A549 (cell line): Measurements from ENCODE around the gene BAG5. TPM values are rescaled to one million over a fixed set of nuclear protein-coding genes. Genes with fewer than 3 reads are reported as not detected.
A peak's percentile ranks its signal among the peaks of the same experiment; 100 is the strongest.

Experiments
- ATAC-seq, 2 experiments: fragments of 200-7000 bp in 1 of 2; fragments of >200 bp in 1 of 2; cut with Nextera tagmentation in 1 of 2; cut with Tn5 transposase in 1 of 2; 3 replicates each; pipeline versions ENCODE4 v1.8.0 to v1.9.1; 2018 to 2020; ENCODE audit warnings: mild to moderate bottlenecking in 1 of 2, moderate library complexity in 1 of 2
- CTCF ChIA-PET: fragments of 300-600 bp; sonication (Branson Sonifier 250); formaldehyde crosslinking; extraction: SDS; loops from one replicate; lab custom pipeline; 2021; ENCODE audit warnings: antibody characterized with exemption, inconsistent platforms; lab: Yijun Ruan, JAX
- POLR2A ChIA-PET: fragments of 350-600 bp; formaldehyde crosslinking; extraction: SDS; loops from one replicate; lab custom pipeline; 2021; ENCODE audit warnings: antibody characterized with exemption, inconsistent platforms; lab: Yijun Ruan, JAX
- DNase-seq, 2 experiments: peaks; one replicate each; pipeline versions ENCODE4 v3.0.0 to v3.0.0-alpha.2; 2011 to 2016; ENCODE audit warnings: low read depth in 1 of 2, low spot score in 1 of 2
- FAIRE-seq: peaks from 2 replicates; lab custom pipeline; 2011; peaks lifted over from hg19 to GRCh38; lab: Jason Lieb, UNC
- H3K27ac ChIP-seq, 2 experiments: fragments of >200 bp; sonication (Bioruptor Twin); formaldehyde crosslinking; 3 replicates each; pipeline ENCODE4 v1.5.1; 2016 to 2017
- H3K4me1 ChIP-seq: fragments of >200 bp; sonication (Bioruptor Twin); formaldehyde crosslinking; 3 replicates; pipeline ENCODE4 v1.6.1; 2016
- H3K4me2 ChIP-seq: fragments of >200 bp; sonication (Bioruptor Twin); formaldehyde crosslinking; 3 replicates; pipeline ENCODE4 v1.6.1; 2016
- H3K4me3 ChIP-seq: fragments of >200 bp; sonication (Bioruptor Twin); formaldehyde crosslinking; 3 replicates; pipeline ENCODE4 v1.5.1; 2016
- H3K9me3 ChIP-seq: fragments of >200 bp; sonication (Bioruptor Twin); formaldehyde crosslinking; 3 replicates; pipeline ENCODE4 v1.6.1; 2016
- CBX2 ChIP-seq: fragments of 200-600 bp; sonication (generic); IDR thresholded peaks from 2 replicates; pipeline ENCODE4 v1.6.1; 2016; ENCODE audit warnings: low read depth, mild to moderate bottlenecking, borderline replicate concordance
- CHD4 ChIP-seq: fragments of 200-600 bp; sonication (generic); IDR thresholded peaks from 2 replicates; pipeline ENCODE4 v1.6.1; 2016; ENCODE audit warnings: antibody characterized with exemption, mild to moderate bottlenecking, borderline replicate concordance
- E2F6 ChIP-seq: IDR thresholded peaks from 2 replicates; pipeline ENCODE4 v1.6.1; 2012; ENCODE audit warnings: low read depth, borderline replicate concordance
- EHF ChIP-seq: fragments of 250-450 bp; sonication (Bioruptor Pico); IDR thresholded peaks from 2 replicates; pipeline ENCODE4 v1.5.0; 2020; ENCODE audit warnings: mild to moderate bottlenecking
- ESRRA ChIP-seq: fragments of 150-350 bp; IDR thresholded peaks from 2 replicates; pipeline ENCODE4 v1.6.1; 2014; ENCODE audit warnings: mild to moderate bottlenecking, low read length, borderline replicate concordance
- GATA3 ChIP-seq: IDR thresholded peaks from 2 replicates; pipeline ENCODE4 v1.6.1; 2012; ENCODE audit warnings: borderline replicate concordance
- HOXA7 ChIP-seq: fragments of 250-450 bp; sonication (Bioruptor Pico); IDR thresholded peaks from 2 replicates; pipeline ENCODE4 v1.5.0; 2020; ENCODE audit warnings: mild to moderate bottlenecking, moderate library complexity
- HOXB13 ChIP-seq: fragments of 250-450 bp; sonication (Bioruptor Pico); IDR thresholded peaks from 2 replicates; pipeline ENCODE4 v1.5.0; 2020; ENCODE audit warnings: low read depth, mild to moderate bottlenecking, moderate library complexity
- PBX3 ChIP-seq: IDR thresholded peaks from 2 replicates; pipeline ENCODE4 v1.6.1; 2012
- PHF8 ChIP-seq: fragments of 200-600 bp; sonication (generic); IDR thresholded peaks from 2 replicates; pipeline ENCODE4 v1.6.1; 2016; ENCODE audit warnings: low read depth, mild to moderate bottlenecking, antibody characterized with exemption, moderate library complexity, borderline replicate concordance
- RAD21 ChIP-seq, 2 experiments: fragments of >200 bp in 1 of 2; sonication (Bioruptor Twin) in 1 of 2; formaldehyde crosslinking in 1 of 2; IDR thresholded peaks in 1 of 2; conservative IDR thresholded peaks in 1 of 2; 2 replicates in 1 of 2; 3 replicates in 1 of 2; pipeline ENCODE4 v1.6.1; 2012 to 2018; ENCODE audit warnings: inconsistent platforms in 1 of 2
- REST ChIP-seq: fragments of 200-600 bp; sonication (generic); IDR thresholded peaks from 2 replicates; pipeline ENCODE4 v1.6.1; 2016; ENCODE audit warnings: antibody characterized with exemption, mild to moderate bottlenecking, moderate library complexity
- TP53 ChIP-seq: fragments of 250-450 bp; sonication (Bioruptor Pico); IDR thresholded peaks from 2 replicates; pipeline ENCODE4 v1.5.0; 2021; ENCODE audit warnings: mild to moderate bottlenecking, moderate library complexity
- USF2 ChIP-seq: fragments of 450-650 bp; IDR thresholded peaks from 2 replicates; pipeline ENCODE4 v1.6.1; 2014; ENCODE audit warnings: antibody characterized with exemption
- ZFP36 ChIP-seq: fragments of 450-650 bp; IDR thresholded peaks from 2 replicates; pipeline ENCODE4 v1.6.1; 2014; ENCODE audit warnings: borderline replicate concordance; ENCODE audit not compliant: partially characterized antibody
- WGBS: methylation state at CpG from one replicate; pipeline ENCODE4 v1.1.6; 2017; ENCODE audit errors: missing lambda C conversion rate; 5-methylcytosine and 5-hydroxymethylcytosine counted together
- polyA plus RNA-seq, 4 experiments: library from polyadenylated mRNA; depleted of rRNA in 3 of 4; stranded (reverse); fragments of >200 nt; fragmentation: RNase III in 1 of 4; extraction: RNeasy Plus Mini Kit Qiagen cat#74134 plus additional on column Dnase treatment in 1 of 4; gene quantifications; 2 replicates in 3 of 4; 3 replicates in 1 of 4; pipeline ENCODE4 v1.2.3, GENCODE V29; 2011 to 2017

The BAG5 gene
- polyA plus RNA-seq, 2 of the 4 experiments (the other 2 are of a cell fraction), result 20.8 to 24.8 TPM

- no peak for TF ChIP-seq USF2
- TF ChIP-seq HOXA7, result no peak
- no peak for TF ChIP-seq HOXB13
- no peak for TF ChIP-seq PHF8
- TF ChIP-seq EHF (CRISPR knock-in tag), result no peak
- peak; percentile 53 for TF ChIP-seq ESRRA
- no peak for TF ChIP-seq CHD4
Measured at GRCh38 chr14:103546652-103547454, 15.6 kb downstream of the BAG5 start (continued).

- TF ChIP-seq E2F6 (no peak), RAD21 (conservative IDR thresholded peaks at IDR 0.05 in 1 of 2, IDR thresholded peaks at IDR 0.05 in 1 of 2) (no peak), HOXB13 (no peak), ZFP36 (no peak), PBX3 (no peak), TP53 (CRISPR knock-in tag) (no peak)
- Histone ChIP-seq H3K27ac (no peak overlapping the region), H3K4me2 (no peak overlapping the region), H3K9me3 (no peaks in the 10 kb centered on the region), H3K4me3 (no peak overlapping the region), H3K4me1 (peaks cover 24% of the 10 kb centered on the region)
- no peak for DNase-seq
- CTCF ChIA-PET, result interaction anchor here (0.6 to 28.8 kb wide), 13 partner anchors 12 to 851 kb away, joined by 3 to 489 read pairs (median 10); partner anchors contain the start of genes BAG5, CKB, COA8 and TRMT61A
- ATAC-seq, result no peak
- POLR2A ChIA-PET, result no interaction called here
- WGBS, result 67% methylated on average over 23 of the region's 27 CpGs
- no peak for FAIRE-seq
Measured at GRCh38 chr14:103545915-103546651, 16.4 kb downstream of the BAG5 start.

GRCh38 chr14:103545219-103545914, 17.1 kb downstream of the BAG5 start:
- H3K9me3 ChIP-seq, result no peaks in the 10 kb centered on the region
- H3K4me3 ChIP-seq, result no peak overlapping the region
- FAIRE-seq (no peak), DNase-seq (no peak), ATAC-seq (no peak)
- H3K4me2 ChIP-seq, result no peak overlapping the region
- no peak overlapping the region for H3K27ac ChIP-seq
- H3K4me1 ChIP-seq, result peaks cover 31% of the 10 kb centered on the region
- TF ChIP-seq CBX2 (no peak), REST (no peak), GATA3 (no peak)
- WGBS, result 87% methylated on average over 22 of the region's 29 CpGs
- CTCF ChIA-PET, result interaction anchor here (0.6 to 28.8 kb wide), 13 partner anchors 12 to 610 kb away, joined by 3 to 489 read pairs (median 10); partner anchors contain the start of genes BAG5, CKB, COA8 and TRMT61A
- POLR2A ChIA-PET, result no interaction called here
